ENCODE results near the gene KCNQ1. TPM values are rescaled to one million over a fixed set of nuclear protein-coding genes. Genes with fewer than 3 reads are reported as not detected.
A peak's percentile ranks its signal among the peaks of the same experiment; 100 is the strongest.

The KCNQ1 gene
- total RNA-seq, 1 experiment from 2014 or later, result 9.2 TPM

DNA sequence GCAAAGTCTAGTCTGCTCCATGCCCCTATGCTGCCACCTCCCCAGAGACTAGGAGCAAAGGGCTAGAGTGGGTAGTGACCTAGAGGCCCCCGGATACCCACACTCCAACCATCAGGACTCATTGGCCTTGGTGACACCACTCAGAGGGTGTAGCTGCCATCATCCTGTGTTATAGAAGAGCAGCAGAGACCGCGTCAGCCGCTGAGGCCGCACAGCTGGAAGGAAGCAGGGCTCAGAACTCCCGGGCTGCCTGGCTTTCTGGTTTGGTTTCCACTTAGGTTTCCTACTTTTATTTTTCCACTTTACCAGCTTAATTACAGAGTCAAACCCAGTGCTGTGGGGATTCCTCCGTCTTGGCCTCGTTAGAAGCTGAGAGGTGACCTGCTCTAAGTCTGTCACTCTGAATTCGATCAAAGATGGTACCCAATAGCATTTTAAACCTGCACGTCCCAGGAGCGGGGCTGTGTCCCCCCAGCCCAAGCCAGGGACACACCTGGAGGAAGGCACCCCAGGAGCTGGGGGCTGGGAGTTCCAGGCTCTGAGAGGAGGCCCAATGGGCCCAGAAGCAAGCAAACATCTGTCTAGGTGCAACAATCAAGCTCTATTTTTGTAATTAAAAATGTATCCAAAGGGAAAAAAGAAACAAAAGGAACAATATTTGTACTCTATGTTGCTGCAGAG, 442.8 kb downstream of the KCNQ1 start:
- no peaks in the 10 kb centered on the region for H3K9me3 Mint-ChIP-seq (ENCODE audit: low read depth, unreplicated experiment)
- no TSS peak for BruUV-seq (replicated peaks)

DNA sequence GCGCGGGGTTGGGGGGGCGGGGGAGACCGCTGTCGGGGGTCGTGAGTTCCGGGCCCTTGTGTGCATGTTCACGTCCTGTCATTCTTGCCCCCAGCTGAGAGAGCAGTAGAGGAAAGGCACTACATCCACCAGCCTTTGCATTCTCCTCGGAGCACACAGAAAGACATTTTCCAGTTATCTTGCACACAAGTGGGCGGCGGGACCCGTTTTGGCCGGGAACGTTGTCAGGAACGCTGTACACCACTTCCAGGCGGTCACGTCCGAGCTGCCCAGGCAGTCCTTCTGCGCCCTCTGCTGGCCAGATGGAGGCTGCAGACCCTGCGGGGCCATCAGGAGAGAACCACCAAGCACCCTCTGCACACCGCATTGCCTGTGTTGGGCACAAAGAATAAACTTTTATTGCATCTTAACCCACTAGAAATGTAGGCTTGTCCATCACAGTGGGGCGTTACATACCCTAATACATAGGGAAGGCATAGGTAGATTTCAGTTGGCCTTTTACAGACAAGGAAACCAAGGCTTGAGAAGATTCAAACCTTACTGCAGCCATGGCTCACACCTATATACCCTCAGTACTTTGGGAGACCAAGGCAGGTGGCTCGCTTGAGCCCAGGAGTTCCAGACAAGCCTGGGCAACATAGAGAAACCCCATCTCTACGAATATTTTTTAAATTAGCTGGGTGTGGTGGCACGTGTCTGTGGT, 443.6 kb downstream of the KCNQ1 start:
- Mint-ChIP-seq H3K27me3 (ENCODE audit: unreplicated experiment) (peaks cover 2% of the 10 kb centered on the region), H3K27ac (ENCODE audit: unreplicated experiment) (no peak overlapping the region), H3K4me3 (ENCODE audit: low read depth, unreplicated experiment) (no peak overlapping the region), H3K9me3 (ENCODE audit: low read depth, unreplicated experiment) (no peaks in the 10 kb centered on the region), H3K4me1 (ENCODE audit: low read depth, unreplicated experiment) (peaks cover 15% of the 10 kb centered on the region), H3K36me3 (ENCODE audit: insufficient read depth, unreplicated experiment) (peaks cover 29% of the 10 kb centered on the region)
- peak; percentile 94 for DNase-seq
- CTCF ChIA-PET, result interaction anchor here (1.0 to 6.5 kb wide), 3 partner anchors 14 to 356 kb away, joined by 3 to 100 read pairs (median 3); a partner anchor contains a TSS
- intact Hi-C loops (cut with micrococcal nuclease; ENCODE audit: unreplicated experiment), result loop anchor here (1.0 to 10.0 kb wide), 3 partner anchors 196 to 454 kb away; no protein-coding TSS in a partner anchor
- BruUV-seq (replicated peaks), result no TSS peak
- TF ChIP-seq, protein P1, sequence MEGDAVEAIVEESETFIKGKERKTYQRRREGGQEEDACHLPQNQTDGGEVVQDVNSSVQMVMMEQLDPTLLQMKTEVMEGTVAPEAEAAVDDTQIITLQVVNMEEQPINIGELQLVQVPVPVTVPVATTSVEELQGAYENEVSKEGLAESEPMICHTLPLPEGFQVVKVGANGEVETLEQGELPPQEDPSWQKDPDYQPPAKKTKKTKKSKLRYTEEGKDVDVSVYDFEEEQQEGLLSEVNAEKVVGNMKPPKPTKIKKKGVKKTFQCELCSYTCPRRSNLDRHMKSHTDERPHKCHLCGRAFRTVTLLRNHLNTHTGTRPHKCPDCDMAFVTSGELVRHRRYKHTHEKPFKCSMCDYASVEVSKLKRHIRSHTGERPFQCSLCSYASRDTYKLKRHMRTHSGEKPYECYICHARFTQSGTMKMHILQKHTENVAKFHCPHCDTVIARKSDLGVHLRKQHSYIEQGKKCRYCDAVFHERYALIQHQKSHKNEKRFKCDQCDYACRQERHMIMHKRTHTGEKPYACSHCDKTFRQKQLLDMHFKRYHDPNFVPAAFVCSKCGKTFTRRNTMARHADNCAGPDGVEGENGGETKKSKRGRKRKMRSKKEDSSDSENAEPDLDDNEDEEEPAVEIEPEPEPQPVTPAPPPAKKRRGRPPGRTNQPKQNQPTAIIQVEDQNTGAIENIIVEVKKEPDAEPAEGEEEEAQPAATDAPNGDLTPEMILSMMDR (IDR thresholded peaks at IDR 0.05; ENCODE audit: unreplicated experiment), result peak; percentile 95

More for the DNA sequence above, 442.8 kb downstream of the KCNQ1 start:
- DNase-seq, result no peak
- Mint-ChIP-seq H3K27me3 (ENCODE audit: unreplicated experiment) (peaks cover 10% of the 10 kb centered on the region), H3K27ac (ENCODE audit: unreplicated experiment) (no peak overlapping the region), H3K36me3 (ENCODE audit: insufficient read depth, unreplicated experiment) (peaks cover 25% of the 10 kb centered on the region), H3K4me3 (ENCODE audit: low read depth, unreplicated experiment) (no peak overlapping the region), H3K4me1 (ENCODE audit: low read depth, unreplicated experiment) (peaks cover 12% of the 10 kb centered on the region)
- CTCF ChIA-PET, result interaction anchor here (0.6 to 6.5 kb wide), 4 partner anchors 14 to 355 kb away, joined by 3 to 100 read pairs (median 4); a partner anchor contains a TSS
- TF ChIP-seq, protein P1 (IDR thresholded peaks at IDR 0.05; ENCODE audit: unreplicated experiment), result no peak
- intact Hi-C loops (cut with micrococcal nuclease; ENCODE audit: unreplicated experiment), result loop anchor here (1.0 to 10.0 kb wide), 3 partner anchors 195 to 453 kb away; no protein-coding TSS in a partner anchor

- H3K9me3 Mint-ChIP-seq (ENCODE audit: low read depth, unreplicated experiment), result no peaks in the 10 kb centered on the region
- no peak overlapping the region for H3K4me3 Mint-ChIP-seq (ENCODE audit: low read depth, unreplicated experiment)
- TF ChIP-seq, protein P1 (IDR thresholded peaks at IDR 0.05; ENCODE audit: unreplicated experiment), result no peak
- BruUV-seq (replicated peaks), result no TSS peak
- no peak overlapping the region for H3K27ac Mint-ChIP-seq (ENCODE audit: unreplicated experiment)
- peaks cover 34% of the 10 kb centered on the region for H3K36me3 Mint-ChIP-seq (ENCODE audit: insufficient read depth, unreplicated experiment)
- peaks cover 15% of the 10 kb centered on the region for H3K4me1 Mint-ChIP-seq (ENCODE audit: low read depth, unreplicated experiment)
- DNase-seq, result no peak
- intact Hi-C loops (cut with micrococcal nuclease; ENCODE audit: unreplicated experiment), result loop anchor here (2.0 to 10.0 kb wide), 2 partner anchors 197 to 455 kb away; no protein-coding TSS in a partner anchor
- CTCF ChIA-PET, result interaction anchor here (0.6 to 6.5 kb wide), 2 partner anchors 52 to 357 kb away, joined by 4 to 100 read pairs; no protein-coding TSS in a partner anchor
- no peaks in the 10 kb centered on the region for H3K27me3 Mint-ChIP-seq (ENCODE audit: unreplicated experiment)
These were observed 444.8 kb downstream of the KCNQ1 start for GRCh38 chr11:2889362-2890273.

Measured in Calu3 (cell line).